Measurements from ENCODE around the gene NECTIN3.

NECTIN3 gene

DNA sequence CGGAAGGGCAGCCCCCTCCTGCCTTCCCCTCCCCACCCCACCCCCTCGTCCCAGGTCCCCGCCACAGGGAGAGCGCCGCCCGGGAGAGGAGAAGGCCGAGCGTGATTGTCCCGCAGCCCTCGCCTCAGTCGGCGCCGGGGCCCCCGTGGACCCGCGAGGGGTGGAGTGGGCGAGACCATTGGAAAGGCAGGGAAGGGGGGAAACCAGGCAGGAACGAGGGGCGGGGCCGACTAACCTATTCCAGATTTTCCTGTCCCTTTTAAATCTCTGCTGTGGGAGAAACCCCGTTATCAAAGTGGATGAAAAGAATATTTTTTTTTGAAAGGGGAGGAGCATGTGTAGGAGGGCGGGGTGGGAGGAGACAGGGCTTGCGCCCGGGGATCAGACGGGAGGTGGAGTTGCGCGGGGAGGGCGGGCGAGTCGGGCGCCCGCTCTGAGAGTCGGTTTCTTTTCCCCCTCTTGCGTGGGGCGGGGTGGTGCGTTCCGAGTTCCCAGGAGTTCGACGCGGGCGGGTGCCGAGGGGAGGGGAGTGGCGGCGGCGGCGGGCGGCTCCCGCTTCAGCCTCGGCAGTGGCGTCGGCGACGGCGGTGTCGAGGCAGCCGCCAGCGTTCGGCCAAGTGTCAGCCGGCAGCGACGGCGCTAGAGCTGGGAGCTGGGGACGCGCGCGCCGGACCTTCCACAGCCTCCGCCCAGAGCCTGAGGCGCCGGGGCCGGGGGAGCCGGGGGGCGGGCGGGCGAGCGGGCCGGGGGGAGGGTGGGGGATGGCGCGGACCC lies at the start of gene NECTIN3:
Gene NECTIN3 (plus strand): TSS at position 560 of the 774 bp plus-strand sequence. CDS start 202 bp downstream, at position 762.
- DNase-seq (ENCODE audit: low read depth), result peak; percentile 99

DNA sequence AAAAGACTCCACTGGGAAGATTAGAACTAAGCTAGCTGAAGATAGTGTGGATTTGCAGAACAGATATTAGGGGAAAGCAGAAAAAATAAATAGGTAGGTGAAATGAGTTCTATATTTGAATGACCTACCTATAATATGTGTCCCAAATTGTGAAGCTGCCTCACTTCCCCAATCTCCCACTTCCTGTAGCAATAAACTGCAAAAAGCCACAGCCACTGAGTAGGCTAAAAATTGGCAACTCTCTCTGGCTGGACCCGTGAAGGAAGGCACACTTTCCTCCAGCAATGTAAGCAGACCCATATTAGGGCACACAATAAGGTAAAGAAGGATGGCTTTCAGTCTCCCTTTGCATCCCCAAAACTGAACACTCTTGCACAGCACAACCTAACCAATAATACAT lies 43.7 kb upstream of the NECTIN3 start:
- DNase-seq (ENCODE audit: low read depth), result no peak

DNA sequence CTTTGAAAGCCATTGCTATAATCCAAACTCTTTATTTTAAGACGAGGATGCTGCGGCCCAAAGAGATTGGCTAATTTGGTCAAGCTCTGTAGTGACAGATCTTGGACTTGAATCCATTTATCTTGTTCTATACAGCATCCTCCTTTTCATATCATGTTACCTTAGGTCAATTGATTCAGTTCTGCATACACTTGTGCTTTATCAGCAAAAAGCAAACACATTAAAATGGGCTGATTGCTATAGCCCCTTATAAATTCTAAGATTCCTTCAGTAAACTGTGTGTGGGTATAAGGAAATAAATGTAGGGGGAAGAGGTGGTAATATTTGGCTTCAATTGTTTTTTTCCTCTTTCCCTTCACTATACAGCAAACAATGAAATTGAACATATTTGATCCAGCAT lies 40.1 kb upstream of the NECTIN3 start:
- DNase-seq (ENCODE audit: low read depth), result no peak

DNA sequence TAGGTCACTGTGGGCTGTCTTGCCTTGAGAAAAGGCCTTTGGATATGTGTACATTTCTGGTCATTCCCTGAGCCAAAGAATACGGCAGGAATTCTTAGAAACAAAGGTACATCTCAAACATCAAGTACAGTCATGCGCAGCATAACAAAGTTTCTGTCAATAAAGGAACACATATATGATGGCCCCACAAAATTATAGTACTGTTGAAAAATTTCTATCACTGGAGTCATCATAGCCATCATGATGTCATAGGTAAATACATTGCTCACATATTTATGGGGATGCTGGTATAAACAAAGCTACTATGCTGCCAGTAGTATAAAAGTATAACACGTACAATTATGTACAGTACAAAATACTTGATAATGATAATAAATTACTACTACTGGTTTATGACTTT lies 38.9 kb upstream of the NECTIN3 start:
- no peak for DNase-seq (ENCODE audit: low read depth)

GRCh38 chr3:111033470-111034050 lies 38.1 kb upstream of the NECTIN3 start:
- no peak for DNase-seq (ENCODE audit: low read depth)

DNA sequence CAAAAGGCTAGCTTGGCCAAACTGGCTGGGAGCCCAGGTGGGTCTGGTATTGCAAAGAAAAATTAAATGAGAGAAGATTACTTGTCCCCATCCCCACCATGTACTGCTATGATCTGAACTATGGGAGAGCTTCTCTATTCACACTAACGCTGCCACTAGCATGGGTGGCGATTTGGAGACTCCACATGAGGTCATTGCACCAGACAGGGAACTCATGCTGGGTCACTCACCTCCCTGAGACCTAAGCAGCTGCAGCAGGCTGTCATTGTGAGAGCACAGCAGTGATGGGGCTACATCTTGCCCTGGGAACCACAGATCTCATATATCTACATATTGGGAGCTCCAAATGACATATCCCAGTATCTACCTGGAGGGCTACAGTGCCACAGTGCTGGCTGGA lies 36.3 kb upstream of the NECTIN3 start:
- no peak for DNase-seq (ENCODE audit: low read depth)

- DNase-seq (ENCODE audit: low read depth), result no peak
These were observed 35.7 kb upstream of the NECTIN3 start for GRCh38 chr3:111035902-111036301.

DNA sequence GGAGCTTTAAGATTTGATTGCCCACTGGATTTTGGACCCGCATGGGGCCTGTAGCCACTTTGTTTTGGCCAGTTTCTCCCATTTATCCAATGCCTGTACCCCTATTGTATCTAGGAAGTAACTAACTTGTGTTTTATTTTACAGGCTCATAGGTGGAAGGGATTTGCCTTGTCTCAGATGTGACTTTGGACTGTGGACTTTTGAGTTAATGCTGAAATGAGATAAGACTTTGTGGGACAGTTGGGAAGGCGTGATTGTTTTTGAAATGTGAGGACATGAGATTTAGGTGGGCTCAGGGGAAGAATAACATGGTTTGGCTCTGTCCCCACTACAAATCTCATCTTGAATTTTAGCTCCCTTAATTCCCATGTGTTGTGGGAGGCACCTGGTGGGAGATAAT lies 30.7 kb upstream of the NECTIN3 start:
- no peak for DNase-seq (ENCODE audit: low read depth)

GRCh38 chr3:111045564-111045963 lies 26.1 kb upstream of the NECTIN3 start:
- peak; percentile 55 for DNase-seq (ENCODE audit: low read depth)

- DNase-seq (ENCODE audit: low read depth), result peak; percentile 18
These were observed 24.6 kb upstream of the NECTIN3 start for GRCh38 chr3:111047042-111047441.

GRCh38 chr3:111047812-111048435 lies 23.7 kb upstream of the NECTIN3 start:
- DNase-seq (ENCODE audit: low read depth), result peak; percentile 11

DNA sequence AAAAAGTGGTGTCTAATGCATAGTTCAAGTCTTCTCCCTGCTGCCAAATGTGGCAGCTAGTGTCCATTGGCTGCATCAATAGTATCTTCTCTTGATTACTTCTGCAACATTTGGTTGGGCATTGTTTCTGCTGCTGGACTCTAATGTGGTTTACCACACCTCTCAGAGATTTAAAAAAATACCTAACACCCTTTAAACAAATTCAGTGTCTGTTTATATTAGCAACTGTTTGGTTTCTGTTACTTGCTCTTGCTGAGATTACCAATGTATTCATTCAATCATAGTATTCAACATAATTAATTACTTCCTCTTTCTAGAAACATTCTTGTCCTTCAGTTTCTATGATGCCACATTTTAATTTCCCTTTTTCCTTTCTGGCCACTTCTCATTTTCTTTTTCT lies 20.3 kb upstream of the NECTIN3 start:
- DNase-seq (ENCODE audit: low read depth), result no peak

DNA sequence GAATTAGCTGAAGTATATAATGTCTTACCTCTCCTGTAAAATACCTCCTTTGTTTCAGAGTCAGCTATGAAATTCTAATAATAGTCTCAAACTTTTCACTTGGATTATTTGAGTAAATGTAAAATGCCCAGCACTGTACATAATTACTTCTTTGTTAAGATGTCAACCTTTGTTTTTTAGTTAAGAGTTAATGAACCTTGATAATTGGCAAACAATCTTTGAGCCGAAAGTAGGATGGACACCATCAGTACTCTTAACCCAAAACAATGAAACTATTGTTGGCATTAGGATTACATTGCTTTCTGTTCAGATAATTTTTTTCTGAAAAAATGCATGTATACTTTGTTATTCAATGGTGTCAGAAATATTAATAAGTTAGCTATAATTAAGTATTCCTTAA lies 3.0 kb upstream of the NECTIN3 start:
- DNase-seq (ENCODE audit: low read depth), result no peak

DNA sequence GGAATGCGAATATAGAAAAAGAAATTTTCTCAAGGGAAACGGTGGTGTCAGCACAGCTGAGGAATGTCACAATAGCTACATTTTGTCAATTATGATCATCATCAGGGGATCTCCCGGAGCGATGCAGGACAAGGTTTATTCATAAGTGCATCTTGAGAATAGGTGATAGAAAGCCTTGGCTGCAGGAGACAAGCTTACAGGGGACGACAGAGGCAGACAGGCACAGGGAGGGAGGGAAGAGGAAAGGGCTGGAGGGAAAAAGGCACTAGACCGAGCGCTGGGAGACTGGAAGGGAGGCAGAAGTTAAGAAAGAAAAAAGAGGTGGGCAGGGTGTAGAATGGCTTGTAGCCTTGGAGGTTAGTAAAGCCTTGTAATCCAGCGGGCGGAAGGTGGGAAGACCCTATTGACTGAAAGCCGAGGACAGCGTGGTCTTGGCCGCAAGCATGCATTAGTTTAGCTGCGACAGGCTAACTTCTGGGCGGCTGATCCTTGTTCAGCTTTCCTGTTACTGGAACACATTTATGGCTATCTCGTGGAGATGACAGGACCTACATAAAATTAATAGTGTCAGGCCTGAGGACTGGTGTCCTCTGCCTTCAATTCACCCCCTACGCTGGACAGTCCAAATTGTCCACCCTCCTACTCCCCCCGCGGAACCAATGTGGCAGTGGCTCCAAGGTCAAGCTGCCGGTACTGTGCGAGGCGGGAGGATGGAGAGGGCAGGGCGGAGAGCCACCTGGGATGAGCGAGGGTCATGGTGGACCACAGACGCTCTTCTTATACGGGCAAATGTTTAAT lies 1.4 kb upstream of the NECTIN3 start:
- DNase-seq (ENCODE audit: low read depth), result no peak

- no peak for DNase-seq (ENCODE audit: low read depth)
These were observed 802 bp upstream of the NECTIN3 start for GRCh38 chr3:111070772-111071256.

GRCh38 chr3:111072031-111072921 lies 660 bp downstream of the NECTIN3 start:
- DNase-seq (ENCODE audit: low read depth), result peak; percentile 27

DNA sequence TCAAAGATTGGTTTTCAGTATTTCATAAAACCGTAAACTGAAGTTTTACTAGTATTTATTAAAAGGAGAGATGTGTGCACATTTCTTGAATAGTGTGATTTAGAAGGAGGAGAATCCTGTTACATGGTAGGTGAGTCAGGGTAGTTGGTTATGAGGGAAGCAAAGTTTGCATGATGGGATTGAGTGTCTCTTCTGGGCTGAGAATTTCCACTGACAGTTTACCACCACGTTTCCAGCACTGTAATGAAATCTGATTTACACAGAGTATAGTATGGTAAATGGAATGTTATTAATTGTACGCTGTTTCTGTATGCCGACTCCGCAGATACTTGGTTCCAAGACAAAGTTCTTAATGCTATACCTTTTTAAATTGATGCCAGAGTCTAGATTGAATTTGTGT lies 1.6 kb downstream of the NECTIN3 start:
- peak; percentile 61 for DNase-seq (ENCODE audit: low read depth)

DNA sequence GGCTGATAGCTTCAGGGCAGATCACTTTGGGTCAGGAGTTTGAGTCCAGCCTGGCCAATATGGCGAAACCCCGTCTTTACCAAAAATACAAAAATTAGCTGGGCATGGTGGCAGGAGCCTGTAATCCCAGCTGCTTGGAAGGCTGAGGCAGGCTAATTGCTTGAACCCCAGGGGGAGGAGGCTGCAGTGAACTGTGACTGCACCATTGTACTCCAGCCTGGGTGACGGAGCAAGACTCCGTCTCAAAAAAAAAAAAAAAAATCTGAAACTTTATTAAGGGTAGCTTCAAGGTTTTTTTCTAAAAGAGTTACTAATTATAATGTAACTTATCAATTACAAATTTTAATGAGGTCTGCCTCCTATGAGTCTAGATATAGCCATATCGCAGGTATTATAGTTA lies 5.1 kb downstream of the NECTIN3 start:
- no peak for DNase-seq (ENCODE audit: low read depth)

- DNase-seq (ENCODE audit: low read depth), result no peak
These were observed 5.8 kb downstream of the NECTIN3 start for GRCh38 chr3:111077369-111077768.

DNA sequence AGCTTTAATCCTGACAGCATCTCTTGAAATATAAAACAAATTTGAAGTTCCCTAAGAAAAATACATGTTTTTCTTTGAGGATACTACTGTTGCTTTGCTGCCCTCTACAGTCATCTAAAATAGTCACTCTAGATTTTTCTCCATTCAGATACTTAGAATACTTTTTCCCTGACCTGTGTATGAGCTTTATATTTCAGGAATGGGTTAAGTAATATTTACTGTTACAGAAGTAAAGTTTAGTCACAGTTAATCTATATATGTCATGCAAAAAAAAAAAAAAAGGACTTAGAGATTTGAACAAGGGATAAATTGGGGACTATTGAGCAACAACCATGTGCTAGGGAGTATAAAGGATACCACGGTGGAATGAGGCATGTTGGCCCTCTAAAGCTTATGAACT lies 8.8 kb downstream of the NECTIN3 start:
- DNase-seq (ENCODE audit: low read depth), result peak; percentile 67

GRCh38 chr3:111081008-111081545 lies 9.5 kb downstream of the NECTIN3 start:
- peak; percentile 70 for DNase-seq (ENCODE audit: low read depth)
